ENCODE data around the gene ANTKMT.
A peak's percentile ranks its signal among the peaks of the same experiment; 100 is the strongest.

Gene ANTKMT, protein sequence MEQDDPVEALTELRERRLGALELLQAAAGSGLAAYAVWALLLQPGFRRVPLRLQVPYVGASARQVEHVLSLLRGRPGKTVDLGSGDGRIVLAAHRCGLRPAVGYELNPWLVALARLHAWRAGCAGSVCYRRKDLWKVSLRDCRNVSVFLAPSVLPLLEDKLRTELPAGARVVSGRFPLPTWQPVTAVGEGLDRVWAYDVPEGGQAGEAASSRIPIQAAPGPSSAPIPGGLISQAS

DNA sequence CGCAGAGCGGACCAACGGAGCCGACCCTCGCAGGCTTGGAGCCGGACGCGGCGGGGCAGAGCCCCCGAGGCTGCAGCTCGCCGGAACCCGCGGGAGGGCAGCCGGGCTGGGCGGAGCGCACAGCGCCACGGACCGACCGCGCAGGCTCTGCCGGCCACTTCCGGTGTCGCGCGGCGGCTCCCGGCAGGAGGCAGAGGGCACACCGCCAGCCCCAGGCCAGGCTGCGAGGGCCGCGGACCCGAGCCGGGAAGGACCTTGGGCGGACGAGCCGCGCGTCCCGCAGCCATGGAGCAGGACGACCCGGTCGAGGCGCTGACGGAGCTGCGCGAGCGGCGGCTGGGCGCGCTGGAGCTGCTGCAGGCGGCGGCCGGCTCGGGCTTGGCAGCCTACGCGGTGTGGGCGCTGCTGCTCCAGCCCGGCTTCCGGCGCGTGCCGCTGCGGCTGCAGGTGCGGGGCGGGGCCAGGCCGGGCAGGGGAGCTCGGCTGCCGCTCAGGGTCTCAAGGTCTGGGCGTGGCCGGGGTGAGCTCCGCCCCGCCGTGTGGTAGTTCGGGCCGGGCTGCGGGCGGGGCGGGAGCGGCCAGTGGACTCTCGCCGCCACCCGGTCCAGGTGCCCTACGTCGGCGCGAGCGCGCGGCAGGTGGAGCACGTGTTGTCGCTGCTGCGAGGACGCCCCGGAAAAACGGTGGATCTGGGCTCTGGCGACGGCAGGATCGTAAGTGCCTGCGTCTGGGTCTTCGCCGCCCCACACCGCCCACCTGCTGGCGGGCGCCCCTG, at the start of gene ANTKMT:
Gene ANTKMT, plus strand, starts transcription at position 157 of the 775 bp plus-strand sequence. Its CDS starts 129 bp downstream, at position 286.
- peak in 1 of 2 donors; percentile 42 for DNase-seq (ENCODE audit: low read depth in 2 of 2, low spot score in 1 of 2)

DNA sequence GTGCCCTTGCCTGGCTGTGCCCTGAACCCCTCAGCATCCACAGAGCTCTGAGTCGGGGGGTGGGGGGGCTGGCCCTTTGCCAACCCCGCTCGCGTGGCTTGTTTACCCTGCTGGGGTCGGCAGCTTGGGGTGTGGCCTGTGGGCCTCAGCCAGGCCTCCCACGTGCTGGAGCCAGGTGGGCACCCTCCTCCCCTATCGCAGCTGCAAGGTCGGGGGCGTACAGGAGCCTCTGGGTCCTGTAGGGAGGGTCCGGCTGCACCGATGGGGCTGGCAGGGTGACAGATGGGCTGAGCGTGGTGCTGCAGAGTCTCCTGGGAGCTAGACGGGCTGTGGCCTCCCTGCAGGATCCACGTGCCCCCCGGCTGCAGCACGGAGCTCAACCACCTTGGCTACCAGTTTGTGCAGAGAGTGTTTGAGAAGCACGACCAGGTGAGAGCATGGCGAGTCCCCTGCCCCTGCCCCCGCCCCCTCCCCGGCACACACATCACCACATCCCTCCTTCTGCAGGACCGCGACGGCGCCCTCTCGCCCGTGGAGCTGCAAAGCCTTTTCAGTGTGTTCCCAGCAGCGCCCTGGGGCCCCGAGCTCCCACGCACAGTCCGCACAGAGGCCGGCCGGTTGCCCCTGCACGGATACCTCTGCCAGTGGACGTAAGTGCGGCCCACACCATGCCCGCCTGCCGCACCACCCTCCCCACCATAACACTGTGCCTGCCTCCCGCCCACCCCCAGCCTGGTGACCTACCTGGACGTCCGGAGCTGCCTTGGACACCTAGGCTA, 49.4 kb upstream of the ANTKMT start:
- no peak for DNase-seq (ENCODE audit: low read depth in 2 of 2, low spot score in 1 of 2)

DNA sequence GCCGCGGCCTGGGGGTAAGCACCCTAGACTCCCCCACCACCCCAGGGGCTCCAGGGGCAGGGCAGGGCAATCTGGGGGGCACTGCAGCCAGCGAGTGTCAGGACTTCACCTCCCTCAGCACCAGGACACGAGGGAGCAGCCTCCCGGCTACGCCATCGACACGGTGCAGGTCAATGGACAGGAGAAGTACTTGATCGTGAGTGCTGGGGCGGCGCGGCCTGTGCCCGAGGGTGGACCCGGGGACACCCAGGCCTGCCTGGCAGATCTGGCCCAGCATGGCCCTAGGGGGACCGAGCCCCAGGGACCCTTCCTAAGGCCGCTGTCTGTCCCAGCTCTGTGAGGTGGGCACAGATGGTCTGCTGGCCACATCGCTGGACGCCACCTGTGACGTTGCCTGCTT, 48.6 kb upstream of the ANTKMT start:
- no peak for DNase-seq (ENCODE audit: low read depth in 2 of 2, low spot score in 1 of 2)

DNA sequence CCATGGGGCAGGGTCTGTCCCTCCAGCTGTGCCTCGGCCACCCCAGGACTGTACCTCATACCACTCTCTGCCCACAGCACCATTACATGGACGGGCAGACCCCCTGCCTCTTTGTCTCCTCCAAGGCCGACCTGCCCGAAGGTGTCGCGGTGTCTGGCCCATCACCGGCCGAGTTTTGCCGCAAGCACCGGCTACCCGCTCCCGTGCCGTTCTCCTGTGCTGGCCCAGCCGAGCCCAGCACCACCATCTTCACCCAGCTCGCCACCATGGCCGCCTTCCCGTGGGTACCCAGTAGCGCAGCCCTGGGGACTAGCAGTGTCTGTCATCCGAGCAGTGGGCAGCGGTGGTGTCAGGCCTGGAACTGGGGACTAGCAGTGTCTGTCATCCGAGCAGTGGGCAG, 48.1 kb upstream of the ANTKMT start:
- DNase-seq (ENCODE audit: low read depth in 2 of 2, low spot score in 1 of 2) = no peak

DNA sequence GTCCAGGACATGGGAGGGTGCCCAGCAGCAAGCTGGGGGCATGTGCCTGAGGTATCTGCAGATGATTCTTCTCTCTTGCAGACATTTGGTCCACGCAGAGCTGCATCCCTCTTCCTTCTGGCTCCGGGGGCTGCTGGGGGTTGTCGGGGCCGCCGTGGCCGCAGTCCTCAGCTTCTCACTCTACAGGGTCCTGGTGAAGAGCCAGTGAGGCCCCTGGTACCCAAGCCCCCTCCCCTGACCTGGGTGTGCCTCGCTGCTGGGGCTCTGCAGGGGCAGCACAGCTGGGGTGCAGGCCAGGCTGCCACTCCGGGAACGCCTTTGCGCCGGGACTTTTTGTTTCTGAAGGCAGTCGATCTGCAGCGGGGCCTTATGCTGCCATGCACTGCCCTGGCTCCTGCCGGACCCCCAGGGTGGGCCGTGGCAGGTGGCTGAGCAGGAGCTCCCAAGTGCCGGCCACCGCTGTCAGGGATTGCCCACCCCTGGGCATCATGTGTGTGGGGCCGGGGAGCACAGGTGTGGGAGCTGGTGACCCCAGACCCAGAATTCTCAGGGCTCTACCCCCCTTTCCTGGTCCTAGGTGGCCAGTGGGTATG, 47.5 kb upstream of the ANTKMT start:
- no peak for DNase-seq (ENCODE audit: low read depth in 2 of 2, low spot score in 1 of 2)

DNA sequence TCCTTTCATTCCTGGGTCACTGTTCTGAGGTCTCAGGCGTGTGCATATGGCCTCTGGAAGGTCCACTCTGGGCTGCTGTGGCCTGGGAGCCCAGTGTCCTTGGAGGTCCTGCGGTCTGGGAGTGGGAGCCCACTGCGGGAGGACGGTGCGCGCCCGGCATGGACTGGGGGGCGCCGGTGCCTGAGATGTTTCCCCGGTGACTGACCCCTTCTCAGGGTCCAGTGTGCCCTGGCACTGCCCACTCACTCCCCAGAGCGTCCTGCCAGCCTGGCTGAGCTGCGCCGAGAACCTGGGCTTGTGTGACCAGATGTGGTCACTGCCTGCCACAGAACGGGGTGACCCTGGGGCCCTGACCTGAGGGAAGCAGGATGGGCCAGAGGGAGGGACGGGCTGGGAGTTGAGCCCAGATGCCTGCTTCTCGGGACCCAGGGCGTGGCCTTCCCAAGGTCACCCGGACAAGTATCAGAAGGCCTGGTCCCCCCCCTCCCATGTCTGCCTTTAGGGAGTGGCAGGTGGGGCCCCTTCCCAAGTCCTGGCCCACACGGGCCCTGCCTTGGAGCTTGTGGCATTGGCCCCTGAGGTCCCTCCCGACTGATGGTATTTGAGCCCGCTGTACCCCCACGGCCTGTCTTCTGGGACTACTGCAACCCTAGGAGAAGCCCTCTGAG, 46.6 kb upstream of the ANTKMT start:
- no peak for DNase-seq (ENCODE audit: low read depth in 2 of 2, low spot score in 1 of 2)

DNA sequence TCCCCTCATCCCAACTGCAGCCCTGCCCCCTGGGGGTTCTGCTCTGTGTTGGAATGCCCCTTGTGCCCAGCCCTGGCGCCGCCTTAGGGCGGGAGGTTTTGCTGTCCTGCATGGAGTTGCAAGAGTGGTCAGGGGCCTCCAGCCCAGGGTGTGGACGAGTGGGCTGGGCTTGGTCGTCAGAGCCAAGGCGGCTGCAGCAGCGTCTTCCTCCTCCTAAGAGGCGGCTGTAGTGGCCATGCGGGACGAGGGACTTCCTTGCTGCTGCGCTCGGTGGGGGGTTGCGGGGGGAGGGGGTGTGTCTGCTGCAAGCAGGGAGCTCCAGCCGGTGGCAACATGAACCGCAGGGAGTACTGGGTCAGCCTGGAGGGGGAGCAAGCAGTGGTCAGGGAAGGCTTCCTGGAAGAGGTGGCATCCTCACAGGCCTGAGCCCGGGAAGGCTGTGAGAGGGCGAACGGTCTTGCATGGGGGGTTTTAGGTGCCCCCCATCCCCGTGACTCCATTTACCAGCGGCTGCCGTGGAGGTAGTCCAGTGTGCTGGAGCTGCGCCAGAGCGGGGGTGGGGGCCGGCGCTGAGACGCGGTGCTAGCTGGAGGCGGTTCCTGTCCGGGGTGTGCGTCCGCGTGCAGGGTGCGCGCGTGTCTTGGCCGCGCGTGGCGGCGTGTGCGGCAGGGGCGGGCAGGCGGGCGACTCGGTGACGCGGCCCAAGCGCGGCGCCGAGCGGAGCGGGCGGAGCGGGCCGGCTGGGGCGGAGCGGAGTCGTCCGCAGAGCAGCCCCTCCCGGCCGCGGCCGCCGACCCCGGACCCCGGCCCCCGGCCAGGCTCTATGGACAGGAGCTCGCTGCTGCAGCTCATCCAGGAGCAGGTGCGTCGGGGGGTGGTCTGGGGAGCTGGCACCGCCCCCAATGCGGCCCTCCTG, 45.7 kb upstream of the ANTKMT start, which contains the start of gene RHBDL1:
Gene RHBDL1, plus strand, starts transcription at position 704 of the 916 bp plus-strand sequence. Its CDS starts 120 bp downstream, at position 824.
- no peak for DNase-seq (ENCODE audit: low read depth in 2 of 2, low spot score in 1 of 2)

DNA sequence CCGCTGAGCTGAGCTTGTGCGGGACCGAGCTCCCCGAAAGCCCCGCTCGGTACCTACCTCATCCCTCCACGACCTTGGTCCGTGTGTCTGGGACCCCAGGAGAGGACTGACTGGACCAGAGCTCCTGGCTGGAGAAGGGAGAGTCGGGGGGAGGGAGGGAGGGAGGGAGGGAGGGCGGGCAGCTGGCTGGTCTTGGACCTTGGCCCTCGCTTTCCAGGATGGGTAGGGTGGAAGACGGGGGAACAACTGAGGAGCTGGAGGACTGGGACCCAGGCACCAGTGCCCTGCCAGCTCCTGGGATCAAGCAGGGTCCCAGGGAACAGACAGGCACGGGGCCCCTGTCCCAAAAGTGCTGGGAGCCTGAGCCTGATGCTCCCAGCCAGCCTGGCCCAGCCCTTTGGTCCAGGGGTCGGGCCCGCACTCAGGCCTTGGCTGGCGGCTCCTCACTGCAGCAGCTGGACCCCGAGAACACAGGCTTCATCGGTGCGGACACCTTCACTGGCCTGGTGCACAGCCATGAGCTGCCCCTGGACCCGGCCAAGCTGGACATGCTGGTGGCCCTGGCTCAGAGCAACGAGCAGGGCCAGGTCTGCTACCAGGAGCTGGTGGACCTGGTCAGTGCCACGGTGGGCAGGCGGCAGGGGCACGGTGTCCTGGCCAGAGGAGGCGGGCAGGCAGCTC, 44.9 kb upstream of the ANTKMT start:
- no peak for DNase-seq (ENCODE audit: low read depth in 2 of 2, low spot score in 1 of 2)

DNA sequence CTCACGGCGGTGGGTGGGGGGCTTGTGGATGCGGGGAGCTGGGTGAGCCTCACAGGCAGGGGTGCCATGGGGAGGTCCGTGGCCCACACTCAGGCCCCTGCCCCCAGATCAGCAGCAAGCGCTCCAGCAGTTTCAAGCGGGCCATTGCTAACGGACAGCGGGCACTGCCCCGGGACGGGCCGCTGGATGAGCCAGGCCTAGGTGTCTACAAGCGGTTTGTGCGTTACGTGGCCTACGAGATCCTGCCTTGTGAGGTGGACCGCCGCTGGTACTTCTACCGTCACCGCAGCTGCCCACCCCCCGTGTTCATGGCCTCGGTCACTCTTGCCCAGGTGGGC, 44.4 kb upstream of the ANTKMT start:
- no peak for DNase-seq (ENCODE audit: low read depth in 2 of 2, low spot score in 1 of 2)

DNA sequence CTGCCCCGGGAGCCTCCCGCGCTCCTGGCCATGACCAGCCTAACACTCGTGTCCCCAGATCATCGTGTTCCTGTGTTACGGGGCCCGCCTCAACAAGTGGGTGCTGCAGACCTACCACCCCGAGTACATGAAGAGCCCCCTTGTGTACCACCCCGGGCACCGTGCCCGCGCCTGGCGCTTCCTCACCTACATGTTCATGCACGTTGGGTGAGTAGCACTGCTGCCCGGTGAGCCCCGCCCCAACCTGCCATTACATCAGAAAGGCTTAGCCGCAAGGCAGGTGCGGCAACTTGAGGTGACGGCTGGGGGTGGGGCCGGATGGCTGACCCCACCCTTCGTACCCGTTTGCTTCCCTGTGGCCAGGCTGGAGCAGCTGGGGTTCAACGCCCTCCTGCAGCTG, 44.0 kb upstream of the ANTKMT start:
- no peak for DNase-seq (ENCODE audit: low read depth in 2 of 2, low spot score in 1 of 2)

DNA sequence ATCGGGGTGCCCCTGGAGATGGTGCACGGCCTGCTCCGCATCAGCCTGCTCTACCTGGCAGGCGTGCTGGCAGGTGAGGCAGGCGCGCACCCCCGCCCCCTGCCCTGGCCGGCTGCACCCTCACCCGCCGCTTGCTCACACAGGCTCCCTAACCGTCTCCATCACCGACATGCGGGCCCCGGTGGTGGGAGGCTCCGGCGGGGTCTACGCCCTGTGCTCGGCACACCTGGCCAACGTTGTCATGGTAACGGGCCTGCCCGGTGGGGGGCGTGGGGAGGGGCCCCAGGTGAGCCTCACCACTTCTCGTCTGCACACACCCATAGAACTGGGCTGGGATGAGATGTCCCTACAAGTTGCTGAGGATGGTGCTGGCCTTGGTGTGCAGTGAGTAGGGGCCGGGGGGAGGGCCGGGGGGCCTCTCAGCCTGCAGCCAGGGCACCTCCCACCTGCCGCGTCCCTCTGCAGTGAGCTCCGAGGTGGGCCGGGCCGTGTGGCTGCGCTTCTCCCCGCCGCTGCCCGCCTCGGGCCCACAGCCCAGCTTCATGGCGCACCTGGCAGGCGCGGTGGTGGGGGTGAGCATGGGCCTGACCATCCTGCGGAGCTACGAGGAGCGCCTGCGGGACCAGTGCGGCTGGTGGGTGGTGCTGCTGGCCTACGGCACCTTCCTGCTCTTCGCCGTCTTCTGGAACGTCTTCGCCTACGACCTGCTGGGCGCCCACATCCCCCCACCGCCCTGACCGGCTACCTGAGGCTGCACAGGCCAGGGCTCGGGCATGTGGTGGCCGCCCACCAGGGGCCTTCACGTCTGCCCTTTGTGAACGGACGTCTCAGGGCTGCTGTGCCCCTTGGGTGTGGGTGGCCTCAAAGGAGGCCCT, 43.4 kb upstream of the ANTKMT start:
- DNase-seq (ENCODE audit: low read depth in 2 of 2, low spot score in 1 of 2) = no peak

DNA sequence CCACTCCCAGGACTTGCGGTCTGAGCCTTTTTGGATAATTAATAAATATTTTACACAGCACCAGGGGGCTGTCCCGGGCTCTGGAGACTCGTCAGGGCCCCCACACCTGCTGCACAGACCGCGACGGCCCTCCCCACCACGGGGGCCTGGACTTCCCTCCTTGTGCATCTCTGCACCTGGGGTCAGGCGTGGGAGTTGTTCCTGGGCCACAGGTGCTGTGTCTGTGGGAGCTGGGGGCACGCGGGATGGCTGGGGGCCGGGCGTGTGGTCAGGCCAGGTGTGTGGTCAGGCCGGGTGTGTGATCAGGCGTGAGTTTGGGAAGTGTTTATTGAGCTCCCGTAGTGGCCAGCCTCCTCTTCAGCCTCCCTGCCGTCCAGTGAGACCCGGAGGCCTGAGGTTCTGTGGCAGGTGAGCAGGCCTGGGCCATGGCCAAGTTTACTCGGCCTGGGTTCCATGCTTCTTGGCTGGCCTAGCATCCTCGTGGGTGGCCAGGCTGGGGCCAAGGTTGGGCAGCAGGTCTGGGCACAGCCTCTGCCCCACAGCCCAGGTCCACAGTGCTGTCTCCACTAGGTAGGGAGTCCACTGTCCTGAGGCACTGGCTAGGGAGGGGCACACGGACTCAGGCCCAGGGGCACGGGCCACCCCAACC, 42.6 kb upstream of the ANTKMT start:
- no peak for DNase-seq (ENCODE audit: low read depth in 2 of 2, low spot score in 1 of 2)

DNA sequence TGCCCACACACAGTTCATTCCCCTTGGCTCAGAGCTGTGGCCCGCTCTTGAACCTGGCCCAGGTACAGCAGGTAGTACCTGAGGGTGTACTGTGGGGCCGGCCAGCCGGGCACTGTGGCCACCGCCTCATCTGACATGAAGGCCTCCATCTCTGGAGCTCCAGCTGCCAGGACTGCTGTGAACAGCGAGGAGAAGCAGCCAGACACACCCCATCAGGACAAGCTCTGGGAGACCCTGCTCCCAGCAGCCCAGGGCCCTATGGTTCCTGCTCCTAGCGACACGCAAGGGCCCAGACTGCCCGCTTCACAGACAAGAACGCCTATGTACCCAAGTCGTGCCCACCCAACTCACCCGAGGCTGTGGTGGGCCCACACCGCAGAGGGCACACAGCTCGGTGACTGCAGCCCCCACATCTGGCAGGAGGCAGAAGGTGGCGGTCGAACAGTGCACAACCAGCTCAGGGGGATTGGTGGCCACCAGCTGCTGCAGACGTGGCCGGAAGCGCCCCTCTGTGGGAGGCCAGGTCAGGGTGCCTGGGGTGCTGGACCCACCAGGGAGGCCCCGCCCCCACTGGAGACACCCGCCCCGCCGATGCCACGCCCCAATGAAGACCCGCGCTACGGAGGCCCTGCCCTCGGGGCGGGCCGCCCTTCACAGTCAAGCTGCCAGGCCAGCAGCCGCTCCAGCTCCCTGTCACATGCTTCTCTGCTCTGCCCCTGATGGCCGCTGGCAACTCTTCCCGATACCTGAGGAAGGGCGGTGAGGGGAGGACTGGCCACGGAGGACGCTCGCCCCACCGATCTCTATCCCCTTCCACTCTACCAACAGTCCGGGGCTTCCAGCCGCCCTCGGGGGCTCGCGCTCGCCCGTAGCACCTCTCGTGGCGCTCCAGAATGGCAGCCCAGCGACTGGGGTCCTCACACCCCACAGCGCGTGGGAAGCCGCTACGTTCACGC, 41.8 kb upstream of the ANTKMT start:
- DNase-seq (ENCODE audit: low read depth in 2 of 2, low spot score in 1 of 2) = no peak

DNA sequence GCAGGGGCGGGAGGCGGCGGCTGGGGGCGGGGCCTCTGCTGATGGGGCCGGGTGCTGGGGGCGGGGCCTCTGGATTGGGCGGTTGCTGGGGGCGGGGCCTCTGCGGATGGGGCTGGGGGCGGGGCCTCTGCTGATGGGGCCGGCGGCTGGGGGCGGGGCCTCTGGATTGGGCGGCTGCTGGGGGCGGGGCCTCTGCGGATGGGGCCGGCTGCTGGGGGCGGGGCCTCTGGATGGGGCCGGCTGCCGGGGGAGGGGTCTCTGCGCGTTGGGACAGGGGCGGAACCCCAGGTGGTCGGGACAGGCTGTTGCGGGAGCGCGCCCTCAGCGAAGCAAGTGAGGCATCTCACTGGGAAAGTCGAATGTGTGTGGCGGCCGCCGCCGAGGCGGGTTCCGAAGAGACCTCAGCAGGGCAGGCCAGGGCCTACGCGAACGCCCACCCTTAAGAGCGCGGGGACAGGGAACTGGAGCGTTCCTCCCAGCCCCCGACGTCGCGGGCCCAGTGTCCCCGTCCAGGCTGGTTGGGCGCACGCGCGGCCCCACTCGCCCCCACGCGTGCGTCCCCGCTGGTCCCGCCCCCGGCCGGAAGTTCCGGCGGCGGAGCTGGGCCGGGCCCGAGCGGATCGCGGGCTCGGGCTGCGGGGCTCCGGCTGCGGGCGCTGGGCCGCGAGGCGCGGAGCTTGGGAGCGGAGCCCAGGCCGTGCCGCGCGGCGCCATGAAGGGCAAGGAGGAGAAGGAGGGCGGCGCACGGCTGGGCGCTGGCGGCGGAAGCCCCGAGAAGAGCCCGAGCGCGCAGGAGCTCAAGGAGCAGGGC, 40.9 kb upstream of the ANTKMT start, which contains the start of gene STUB1:
Gene STUB1, plus strand, starts transcription at position 597 of the 811 bp plus-strand sequence. Its CDS starts 116 bp downstream, at position 713.
- peak; percentile 65 to 80 for DNase-seq (ENCODE audit: low read depth in 2 of 2, low spot score in 1 of 2)

DNA sequence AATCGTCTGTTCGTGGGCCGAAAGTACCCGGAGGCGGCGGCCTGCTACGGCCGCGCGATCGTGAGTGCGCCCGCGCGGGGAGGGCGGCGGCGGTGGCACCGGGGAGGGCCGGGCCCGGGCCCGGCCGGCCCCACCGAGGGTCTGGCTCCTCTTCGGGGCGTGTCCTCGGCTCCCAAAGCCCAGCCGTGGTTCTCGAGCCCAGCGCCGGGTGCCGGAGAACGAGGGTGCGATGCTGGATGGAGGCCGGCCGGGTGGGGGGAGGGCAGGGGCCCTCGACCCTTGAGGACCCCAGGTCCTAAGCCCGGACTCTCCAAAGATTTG, 40.4 kb upstream of the ANTKMT start:
- DNase-seq (ENCODE audit: low read depth in 2 of 2, low spot score in 1 of 2) = no peak
